ACC112 (cell line): ENCODE results near the gene TFB2M.

Experiments used
- H2AFZ ChIP-seq: fragments of 200-600 bp; sonication (generic); one replicate; pipeline ENCODE4 v1.6.0; 2017; ENCODE audit warnings: antibody characterized with exemption, low read length; ENCODE audit not compliant: unreplicated experiment
- H3K27ac ChIP-seq: fragments of 200-600 bp; sonication (generic); 2 replicates; pipeline ENCODE4 v1.5.1; 2014; ENCODE audit warnings: low read depth, mild to moderate bottlenecking, antibody characterized with exemption, low read length, moderate library complexity
- H3K27me3 ChIP-seq: fragments of 200-600 bp; sonication (generic); 2 replicates; pipeline ENCODE4 v1.6.1; 2014; ENCODE audit warnings: mild to moderate bottlenecking, antibody characterized with exemption, low read length, moderate library complexity, mixed read lengths; ENCODE audit not compliant: insufficient read depth
- H3K36me3 ChIP-seq: fragments of 200-600 bp; sonication (generic); 2 replicates; pipeline ENCODE4 v1.6.1; 2016; ENCODE audit warnings: mild to moderate bottlenecking, antibody characterized with exemption, low read length, moderate library complexity, mixed read lengths; ENCODE audit not compliant: insufficient read depth
- H3K4me1 ChIP-seq: fragments of 200-600 bp; sonication (generic); one replicate; pipeline ENCODE4 v1.6.1; 2016; ENCODE audit warnings: low read length, mixed read lengths; ENCODE audit not compliant: insufficient read depth, unreplicated experiment, control insufficient read depth
- H3K4me3 ChIP-seq: fragments of 200-600 bp; sonication (generic); 2 replicates; pipeline ENCODE4 v1.5.1; 2014; ENCODE audit warnings: mild to moderate bottlenecking, low read depth, low read length
- H3K79me2 ChIP-seq: fragments of 200-600 bp; sonication (generic); one replicate; pipeline ENCODE4 v1.6.0; 2016; ENCODE audit warnings: low read length; ENCODE audit not compliant: control insufficient read depth, unreplicated experiment, insufficient read depth

Gene TFB2M

DNA sequence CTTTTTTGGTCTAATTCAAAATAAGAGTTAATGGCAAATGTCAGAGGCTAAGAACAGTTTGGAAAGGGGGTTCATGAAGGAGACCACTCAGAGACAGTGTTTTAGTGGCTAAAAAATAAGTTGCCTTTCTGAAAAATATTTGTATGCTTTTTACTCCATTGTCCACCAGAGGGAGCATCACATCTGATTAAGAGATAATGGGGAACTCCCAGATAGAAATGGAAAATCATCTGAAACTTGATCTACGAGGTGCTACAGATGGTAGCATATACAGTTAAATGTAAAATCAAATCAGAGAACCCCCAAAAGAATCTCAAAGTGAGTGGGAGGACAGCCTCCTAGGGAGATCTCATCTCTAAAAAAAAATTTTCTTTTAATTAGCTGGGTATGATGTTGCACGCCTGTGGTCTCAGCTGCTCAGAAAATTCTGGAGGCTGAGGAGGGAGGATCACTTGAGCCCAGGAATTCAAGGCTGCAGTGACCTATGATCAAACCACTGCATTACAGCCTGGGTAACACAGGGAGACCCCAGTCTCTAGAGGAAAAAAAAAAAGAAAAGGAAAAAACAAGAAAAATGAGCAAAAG is 68.6 kb downstream of the TFB2M start:
- Histone ChIP-seq H2AFZ (no peak overlapping the region), H3K4me1 (peaks cover 2% of the 10 kb centered on the region), H3K36me3 (no peaks in the 10 kb centered on the region), H3K79me2 (peaks cover 8% of the 10 kb centered on the region), H3K27me3 (no peaks in the 10 kb centered on the region), H3K27ac (no peak overlapping the region), H3K4me3 (no peak overlapping the region)

DNA sequence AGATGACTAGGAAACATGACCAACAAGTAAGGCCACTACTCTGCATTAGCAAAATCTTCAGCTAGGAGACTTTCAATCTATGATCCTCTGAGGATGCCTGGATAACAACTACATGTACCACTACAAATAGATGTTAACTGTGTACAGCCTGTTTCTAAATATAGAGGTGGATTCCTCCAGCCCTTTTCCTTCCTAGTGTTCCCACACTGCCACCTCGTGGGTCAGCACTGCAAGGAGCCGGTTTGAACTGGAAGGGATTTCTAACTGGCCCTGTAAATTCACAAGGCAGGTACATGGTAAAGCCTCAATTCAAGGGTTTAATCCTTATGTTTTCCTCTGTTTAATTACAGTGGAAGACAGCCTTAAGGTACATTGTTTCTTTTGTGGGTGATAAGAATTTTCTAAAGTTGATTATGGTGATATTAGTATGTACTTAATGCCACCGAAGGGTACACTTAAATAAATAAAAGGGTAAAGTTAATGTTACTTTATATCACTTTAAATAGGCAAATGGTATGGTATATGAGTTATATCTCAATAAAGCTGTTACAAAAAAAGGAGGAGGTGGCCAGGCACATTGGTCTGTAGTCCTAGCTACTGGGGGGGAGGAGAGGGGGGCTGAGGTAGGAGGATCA is 73.3 kb downstream of the TFB2M start:
- Histone ChIP-seq H3K27ac (no peak overlapping the region), H3K79me2 (peaks cover 17% of the 10 kb centered on the region), H3K36me3 (no peaks in the 10 kb centered on the region), H3K4me3 (no peak overlapping the region), H2AFZ (no peak overlapping the region), H3K4me1 (peaks cover 5% of the 10 kb centered on the region), H3K27me3 (no peaks in the 10 kb centered on the region)

GRCh38 chr1:246491551-246492053 is 74.5 kb downstream of the TFB2M start:
- Histone ChIP-seq H2AFZ (no peak overlapping the region), H3K36me3 (no peaks in the 10 kb centered on the region), H3K79me2 (peaks cover 16% of the 10 kb centered on the region), H3K27ac (no peak overlapping the region), H3K4me3 (no peak overlapping the region), H3K27me3 (no peaks in the 10 kb centered on the region), H3K4me1 (peaks cover 5% of the 10 kb centered on the region)
